GM12872 (cell line): ENCODE results near the gene FOXF2.

Source experiments
- CTCF ChIP-seq: IDR thresholded peaks from 3 replicates; pipeline ENCODE4 v1.5.1; 2011; ENCODE audit warnings: low read depth, mild to moderate bottlenecking, low read length, moderate library complexity; ENCODE audit not compliant: insufficient read depth

Gene FOXF2

GRCh38 chr6:1403851-1404712 is 14.7 kb downstream of the FOXF2 start:
- TF ChIP-seq CTCF, result no peak

- TF ChIP-seq CTCF, result no peak
These were observed 15.3 kb downstream of the FOXF2 start for GRCh38 chr6:1404713-1405098.

GRCh38 chr6:1405221-1405620 is 15.8 kb downstream of the FOXF2 start:
- TF ChIP-seq CTCF, result no peak

- TF ChIP-seq CTCF, result no peak
These were observed 17.1 kb downstream of the FOXF2 start for GRCh38 chr6:1406306-1407072.

- no peak for TF ChIP-seq CTCF
These were observed 18.2 kb downstream of the FOXF2 start for GRCh38 chr6:1407499-1407990.

- TF ChIP-seq CTCF, result no peak
These were observed 20.5 kb downstream of the FOXF2 start for GRCh38 chr6:1409774-1410465.

GRCh38 chr6:1412901-1413300 is 23.5 kb downstream of the FOXF2 start:
- TF ChIP-seq CTCF, result no peak
